WTC11 (cell line): ENCODE measurements around the gene SPP1. TPM values are rescaled to one million over a fixed set of nuclear protein-coding genes. Genes with fewer than 3 reads are reported as not detected.

Experiments used
- ATAC-seq: fragments of 200-7000 bp; cut with Tn5 transposase; 2 replicates; pipeline ENCODE4 v1.10.0; 2021; ENCODE audit warnings: mild to moderate bottlenecking, moderate library complexity
- CTCF ChIA-PET: fragments of 300-600 bp; sonication (Branson Sonifier 250); formaldehyde crosslinking; loops from one replicate; lab custom pipeline; 2021; ENCODE audit warnings: antibody characterized with exemption; lab: Charles Lee
- POLR2A ChIA-PET: fragments of 350-600 bp; sonication (Branson Sonifier 250); formaldehyde crosslinking; loops from one replicate; lab custom pipeline; 2021; ENCODE audit warnings: antibody characterized with exemption; lab: Charles Lee
- DNase-seq: peaks from one replicate; pipeline ENCODE4 v3.0.0; 2021; ENCODE audit warnings: low spot score
- H3K27ac Mint-ChIP-seq: 2 replicates; pipeline ENCODE4 v1.8.0; 2021; ENCODE audit warnings: mixed read lengths
- H3K27me3 Mint-ChIP-seq: 2 replicates; pipeline ENCODE4 v1.8.0; 2021; ENCODE audit warnings: low read depth, mild to moderate bottlenecking, moderate library complexity, mixed read lengths
- H3K36me3 Mint-ChIP-seq: 2 replicates; pipeline ENCODE4 v1.8.0; 2021; ENCODE audit warnings: mixed read lengths
- H3K4me1 Mint-ChIP-seq: 2 replicates; pipeline ENCODE4 v1.8.0; 2022; ENCODE audit warnings: mixed read lengths
- H3K4me3 Mint-ChIP-seq: 2 replicates; pipeline ENCODE4 v1.8.0; 2021; ENCODE audit warnings: mild to moderate bottlenecking, moderate library complexity, mixed read lengths
- H3K9me3 Mint-ChIP-seq: 2 replicates; pipeline ENCODE4 v1.8.0; 2021; ENCODE audit warnings: mixed read lengths
- CBFB ChIP-seq: sonication (generic); formaldehyde crosslinking; IDR thresholded peaks from 2 replicates; pipeline ENCODE4 v1.8.1; 2022; ENCODE audit warnings: mild to moderate bottlenecking, low read depth, missing genetic modification reagents
- CREM ChIP-seq: sonication (generic); formaldehyde crosslinking; IDR thresholded peaks from 2 replicates; pipeline ENCODE4 v1.8.1; 2022; ENCODE audit warnings: mild to moderate bottlenecking, missing genetic modification reagents, moderate library complexity
- E2F4 ChIP-seq: sonication (generic); formaldehyde crosslinking; IDR thresholded peaks from 2 replicates; pipeline ENCODE4 v1.8.1; 2022; ENCODE audit warnings: low read depth, mild to moderate bottlenecking, moderate library complexity, missing genetic modification reagents, borderline replicate concordance
- E2F5 ChIP-seq: sonication (generic); formaldehyde crosslinking; IDR thresholded peaks from 2 replicates; pipeline ENCODE4 v1.8.1; 2022; ENCODE audit warnings: mild to moderate bottlenecking, moderate library complexity, missing genetic modification reagents
- ELF4 ChIP-seq: sonication (generic); formaldehyde crosslinking; IDR thresholded peaks from 2 replicates; pipeline ENCODE4 v1.8.1; 2022; ENCODE audit warnings: low read depth, mild to moderate bottlenecking, moderate library complexity, missing genetic modification reagents
- ESRRA ChIP-seq: sonication (generic); formaldehyde crosslinking; IDR thresholded peaks from 2 replicates; pipeline ENCODE4 v1.8.1; 2022; ENCODE audit warnings: mild to moderate bottlenecking, missing genetic modification reagents, borderline replicate concordance
- ETV6 ChIP-seq: sonication (generic); formaldehyde crosslinking; IDR thresholded peaks from 2 replicates; pipeline ENCODE4 v1.8.1; 2022; ENCODE audit warnings: mild to moderate bottlenecking, missing genetic modification reagents
- FOXK1 ChIP-seq: sonication (generic); formaldehyde crosslinking; IDR thresholded peaks from 2 replicates; pipeline ENCODE4 v1.8.0; 2022; ENCODE audit warnings: mild to moderate bottlenecking, moderate library complexity, missing genetic modification reagents
- FOXP4 ChIP-seq: sonication (generic); formaldehyde crosslinking; IDR thresholded peaks from 2 replicates; pipeline ENCODE4 v1.8.0; 2022; ENCODE audit warnings: mild to moderate bottlenecking, missing genetic modification reagents
- HMGXB4 ChIP-seq: sonication (generic); formaldehyde crosslinking; IDR thresholded peaks from 2 replicates; pipeline ENCODE4 v1.8.1; 2023; ENCODE audit warnings: mild to moderate bottlenecking, moderate library complexity, missing genetic modification reagents
- JAZF1 ChIP-seq: fragments of 250-450 bp; sonication (Bioruptor Pico); IDR thresholded peaks from 2 replicates; pipeline ENCODE4 v1.9.0; 2021; ENCODE audit warnings: moderate library complexity, mild to moderate bottlenecking, inconsistent platforms
- NFYB ChIP-seq: sonication (generic); formaldehyde crosslinking; conservative IDR thresholded peaks from 2 replicates; pipeline ENCODE4 v1.8.0; 2022; ENCODE audit warnings: low read depth, missing genetic modification reagents
- NR1H2 ChIP-seq: sonication (generic); formaldehyde crosslinking; IDR thresholded peaks from 2 replicates; pipeline ENCODE4 v1.9.0; 2021; ENCODE audit warnings: mild to moderate bottlenecking, moderate library complexity, missing genetic modification reagents
- PREB ChIP-seq: sonication (generic); formaldehyde crosslinking; IDR thresholded peaks from 2 replicates; pipeline ENCODE4 v1.8.1; 2022; ENCODE audit warnings: mild to moderate bottlenecking, missing genetic modification reagents, moderate library complexity, borderline replicate concordance
- ZNF281 ChIP-seq: sonication (generic); formaldehyde crosslinking; IDR thresholded peaks from 2 replicates; pipeline ENCODE4 v1.8.0; 2023; ENCODE audit warnings: mild to moderate bottlenecking, missing genetic modification reagents
- ZNF317 ChIP-seq: sonication (generic); formaldehyde crosslinking; IDR thresholded peaks from 2 replicates; pipeline ENCODE4 v1.8.1; 2023; ENCODE audit warnings: low read depth, mild to moderate bottlenecking, moderate library complexity, missing genetic modification reagents, borderline replicate concordance
- ZNF423 ChIP-seq: fragments of 250-450 bp; sonication (Bioruptor Pico); IDR thresholded peaks from 2 replicates; pipeline ENCODE4 v2.1.2; 2022; ENCODE audit warnings: mild to moderate bottlenecking, moderate library complexity
- total RNA-seq: library from RNA; stranded (reverse); gene quantifications from 3 replicates; pipeline ENCODE4 v1.2.3, GENCODE V29; 2021

SPP1 gene
- total RNA-seq, 1 experiment from 2014 or later = 56.6 TPM

GRCh38 chr4:88007304-88008121, 32.0 kb downstream of the SPP1 start, which contains the start of gene PKD2 (continued):
- TF ChIP-seq HMGXB4 (CRISPR knock-in tag) = peak; percentile 60; the same call in 1 of the 2 replicates
- TF ChIP-seq PREB (CRISPR knock-in tag) = no peak
- 0 out of 2 replicates have a peak, but pooled peaks have one; percentile 67 for TF ChIP-seq CBFB (CRISPR knock-in tag)
- TF ChIP-seq E2F4 (CRISPR knock-in tag) = peak; percentile 51
- peak; percentile 60; the same call in 1 of the 2 replicates for TF ChIP-seq E2F5 (CRISPR knock-in tag)
- 0 out of 2 replicates have a peak, but pooled peaks have one; percentile 21 for TF ChIP-seq NFYB (CRISPR knock-in tag)
- TF ChIP-seq FOXP4 (CRISPR knock-in tag) = peak; percentile 88
- peak; percentile 46; the same call in 1 of the 2 replicates for TF ChIP-seq FOXK1 (CRISPR knock-in tag)
- TF ChIP-seq CREM = peak; percentile 50; the same call in 1 of the 2 replicates
- TF ChIP-seq ETV6 (CRISPR knock-in tag) = peak; percentile 86; the same call in 1 of the 2 replicates

- Mint-ChIP-seq H3K4me1 (peaks cover 53% of the 10 kb centered on the region), H3K36me3 (no peaks in the 10 kb centered on the region), H3K9me3 (no peaks in the 10 kb centered on the region), H3K4me3 (peak overlapping the region; percentile 73), H3K27me3 (peaks cover 30% of the 10 kb centered on the region), H3K27ac (no peak overlapping the region)
- ChIA-PET CTCF (interaction anchor here (3.4 kb wide), 1 partner anchor 25 kb away, joined by 19 read pairs; no protein-coding TSS in a partner anchor), POLR2A (interaction anchor here (1.0 kb wide), 1 partner anchor 8 kb away, joined by 3 read pairs; no protein-coding TSS in a partner anchor)
- peak; percentile 67 for DNase-seq
- TF ChIP-seq ESRRA (CRISPR knock-in tag) = 0 out of 2 replicates have a peak, but pooled peaks have one; percentile 18
- TF ChIP-seq FOXK1 (CRISPR knock-in tag) = no peak
- peak; percentile 76 for TF ChIP-seq ZNF423 (CRISPR knock-in tag)
- peak; percentile 41 for ATAC-seq
These were observed 32.7 kb downstream of the SPP1 start for GRCh38 chr4:88008122-88008742.

GRCh38 chr4:88008743-88009171, 33.2 kb downstream of the SPP1 start:
- Mint-ChIP-seq H3K4me1 (peaks cover 57% of the 10 kb centered on the region), H3K9me3 (no peaks in the 10 kb centered on the region), H3K27me3 (peaks cover 30% of the 10 kb centered on the region), H3K36me3 (no peaks in the 10 kb centered on the region), H3K27ac (no peak overlapping the region), H3K4me3 (peak overlapping the region; percentile 73)
- ATAC-seq (no peak), DNase-seq (no peak)
- ChIA-PET POLR2A (interaction anchor here (1.0 kb wide), 1 partner anchor 8 kb away, joined by 3 read pairs; no protein-coding TSS in a partner anchor), CTCF (interaction anchor here (0.8 to 3.4 kb wide), 2 partner anchors 24 to 160 kb away, joined by 3 to 19 read pairs; no protein-coding TSS in a partner anchor)
- TF ChIP-seq ELF4 (CRISPR knock-in tag) = no peak
- TF ChIP-seq NR1H2 = no peak
- no peak for TF ChIP-seq JAZF1 (CRISPR knock-in tag)
- no peak for TF ChIP-seq ZNF317 (CRISPR knock-in tag)
- TF ChIP-seq HMGXB4 (CRISPR knock-in tag) = no peak
- TF ChIP-seq ZNF281 (CRISPR knock-in tag) = no peak
